GM19372 (cell line): ENCODE data around the gene GPR68.
"Not testable (repeated sequence)": the region's sequence is repeated elsewhere in the genome, so short reads cannot be mapped to it uniquely, and the experiment has no call there.

Experiments used
- ATAC-seq: cut with Tn5 transposase; IDR thresholded peaks from one replicate; pipeline ENCODE4 v1.9.1; 2021; ENCODE audit warnings: mild to moderate bottlenecking, low read depth, moderate library complexity; ENCODE audit not compliant: unreplicated experiment

The GPR68 gene

DNA sequence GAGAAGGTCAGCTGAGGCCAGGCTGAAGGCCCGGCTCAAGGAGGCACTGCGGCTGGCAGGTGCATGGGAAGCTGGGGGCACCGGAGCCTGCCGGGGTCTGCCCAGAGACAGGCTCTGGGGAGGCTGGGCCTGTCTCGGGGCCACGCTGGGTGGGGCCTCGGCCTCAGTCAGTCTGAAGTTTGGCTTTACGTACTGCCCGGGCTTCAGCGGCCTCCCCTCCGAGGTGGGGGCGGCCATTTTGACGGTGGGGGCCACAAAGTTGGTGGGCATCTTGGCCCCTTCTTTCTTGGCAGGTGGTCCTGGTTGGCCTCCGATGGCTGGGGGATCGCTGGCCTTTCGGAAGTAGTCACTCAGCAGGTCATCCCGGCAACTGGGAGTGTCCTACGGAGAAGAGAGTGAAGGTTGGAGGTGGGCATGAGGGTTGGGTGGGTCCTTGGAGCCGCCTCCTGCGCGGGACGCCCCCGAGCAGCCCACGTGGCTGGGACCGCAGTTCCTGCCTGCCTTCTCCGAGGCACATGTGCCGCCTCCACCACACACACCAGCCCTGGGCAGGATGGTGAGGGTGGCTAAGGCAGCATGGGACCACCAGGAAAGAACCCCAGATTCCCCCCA lies 28.9 kb upstream of the GPR68 start:
- ATAC-seq: no peak

DNA sequence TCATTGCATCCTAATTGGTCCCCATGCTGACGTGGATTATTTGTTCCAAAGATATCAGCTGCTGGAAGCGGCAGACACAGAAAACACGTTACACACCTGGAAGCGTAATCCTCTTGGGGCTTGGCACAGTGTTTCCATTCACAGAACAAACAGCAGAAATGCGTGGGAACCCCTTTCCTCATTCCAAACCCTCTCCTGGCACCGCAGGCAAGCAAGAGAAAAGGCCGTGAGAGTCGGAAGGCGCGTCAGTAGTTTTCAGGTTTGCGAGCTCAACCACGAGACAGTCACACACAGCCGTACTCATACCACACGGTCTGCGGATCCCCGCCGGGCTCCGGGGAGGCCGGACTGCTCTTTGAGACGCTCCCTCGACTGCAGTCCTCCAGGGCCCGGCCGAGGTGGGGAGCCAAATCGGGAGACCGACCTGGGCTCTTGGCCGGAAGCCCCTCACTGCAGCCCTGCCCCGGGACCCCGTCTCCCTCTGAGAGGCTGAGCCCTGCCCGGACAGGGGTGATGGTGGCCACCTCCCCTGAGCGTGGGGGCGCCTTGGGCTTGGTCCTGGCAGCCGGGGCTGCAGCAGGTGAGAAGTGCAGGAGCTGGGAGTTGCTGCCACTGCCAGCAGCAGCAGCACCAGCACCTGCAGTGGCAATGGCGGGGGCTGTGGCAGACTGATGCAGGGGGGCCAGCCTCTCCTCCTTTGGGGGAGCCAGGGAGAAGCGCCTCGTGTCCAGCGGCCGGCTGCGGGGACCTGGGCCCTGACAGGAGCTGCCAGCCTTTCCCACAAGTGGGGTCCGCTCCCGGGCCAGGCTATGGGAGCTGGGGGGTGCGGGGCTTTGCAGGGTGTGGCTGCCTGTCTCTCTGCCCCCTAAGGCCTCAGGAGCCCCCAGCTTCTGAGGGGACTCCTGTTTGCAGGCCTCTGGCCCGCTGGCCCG lies 28.1 kb upstream of the GPR68 start:
- ATAC-seq: no peak

DNA sequence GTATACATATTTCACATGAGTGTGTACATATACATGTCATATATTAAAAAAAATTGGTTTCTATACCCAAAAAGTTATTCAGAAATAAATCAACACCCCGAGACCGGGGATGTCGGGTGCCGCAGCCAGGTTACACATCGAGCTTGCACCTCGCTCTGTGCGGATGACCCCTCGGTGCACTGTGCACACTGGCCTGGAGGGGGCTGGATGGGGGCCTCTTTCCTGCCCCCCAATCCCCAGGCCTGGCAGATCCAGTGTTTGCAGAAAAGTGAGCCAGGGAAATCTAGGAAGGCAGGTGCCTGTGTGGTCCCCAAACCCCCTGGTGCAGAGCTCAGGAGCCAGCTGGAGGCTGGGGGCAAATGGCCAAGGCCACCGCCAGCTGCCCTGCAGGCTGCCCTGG lies 27.1 kb upstream of the GPR68 start:
- no peak for ATAC-seq

DNA sequence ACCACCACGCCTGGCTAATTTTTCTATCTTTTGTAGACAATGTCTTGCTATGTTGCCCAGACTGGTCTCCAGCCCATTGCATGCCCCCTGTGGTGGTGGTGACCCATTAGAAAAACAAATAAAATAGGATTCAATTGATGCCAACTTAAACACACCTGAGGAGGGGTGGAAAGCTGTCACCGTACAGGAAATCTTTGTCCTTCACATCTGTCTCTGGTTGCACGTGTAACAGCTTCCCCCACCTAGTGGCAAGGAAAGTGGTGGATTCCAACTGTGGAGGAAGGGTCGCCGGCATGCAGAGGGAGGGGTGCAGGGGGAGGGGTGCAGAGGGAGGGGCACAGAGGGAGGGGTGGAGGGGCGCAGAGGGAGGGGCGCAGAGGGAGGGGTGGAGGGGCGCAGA lies 26.1 kb upstream of the GPR68 start:
- no peak for ATAC-seq

- no peak for ATAC-seq
These were observed 25.7 kb upstream of the GPR68 start for GRCh38 chr14:91270188-91270587.

DNA sequence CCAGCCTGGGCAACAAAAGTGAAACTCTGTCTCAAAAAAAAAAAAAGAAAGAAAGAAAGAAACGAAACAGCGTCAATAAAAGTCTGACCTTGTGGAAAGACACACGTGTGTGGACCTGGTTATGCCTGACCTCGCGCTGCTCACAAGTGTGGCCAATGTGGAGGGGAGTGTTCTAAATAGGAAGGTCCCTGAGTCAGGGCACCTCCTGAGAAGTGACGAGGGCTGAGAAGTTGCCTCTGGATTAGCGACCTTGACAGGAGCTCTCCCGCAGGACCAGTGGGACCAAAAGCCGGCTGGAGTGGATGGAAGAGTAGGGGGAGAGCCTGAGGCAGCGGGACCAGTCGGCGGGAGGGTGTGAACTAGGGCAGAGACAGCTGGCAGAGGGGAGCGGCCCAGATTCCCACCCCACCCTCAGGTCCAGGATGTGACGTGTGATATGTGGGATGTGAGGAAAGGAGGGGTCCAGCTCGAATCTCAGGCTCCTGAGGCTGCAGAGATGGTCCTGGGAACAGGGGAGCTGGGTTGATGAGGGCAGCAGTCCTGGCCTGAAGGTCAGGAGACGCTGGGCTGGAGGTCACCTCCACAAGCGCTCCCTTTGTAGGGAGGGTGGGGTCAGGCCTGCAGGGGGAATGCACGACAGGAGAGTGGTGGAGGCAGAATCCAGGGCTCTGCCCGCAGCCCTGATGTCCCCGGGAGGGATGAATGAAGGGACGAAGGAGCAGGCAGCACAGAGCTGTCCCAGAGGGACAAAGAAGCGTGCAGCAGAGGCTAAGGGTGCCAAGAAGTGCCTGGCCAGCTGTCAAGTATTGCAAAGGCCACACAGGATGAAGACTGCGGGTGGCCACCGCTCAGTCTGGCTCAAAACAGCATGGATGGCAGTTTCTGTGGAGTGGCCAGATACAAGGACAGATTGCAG lies 24.8 kb upstream of the GPR68 start:
- no peak for ATAC-seq

- no peak for ATAC-seq
These were observed 23.5 kb upstream of the GPR68 start for GRCh38 chr14:91267965-91268437.

DNA sequence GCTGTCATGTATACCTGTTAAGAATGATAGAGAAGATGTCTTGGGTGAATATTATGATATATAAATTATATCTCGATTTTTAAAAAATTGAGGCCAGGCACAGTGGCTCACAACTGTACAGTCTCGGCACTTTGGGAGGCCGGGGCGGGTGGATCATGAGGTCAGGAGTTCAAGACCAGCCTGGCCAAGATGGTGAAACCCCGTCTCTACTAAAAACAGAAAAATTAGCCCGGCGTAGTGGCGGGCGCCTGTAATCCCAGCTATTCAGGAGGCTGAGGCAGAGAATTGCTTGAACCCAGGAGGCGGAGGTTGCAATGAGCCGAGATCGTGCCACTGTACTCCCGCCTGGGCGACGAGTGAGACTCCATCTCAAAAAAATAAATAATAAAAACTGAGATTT lies 21.8 kb upstream of the GPR68 start:
- ATAC-seq: not testable (repeated sequence)

DNA sequence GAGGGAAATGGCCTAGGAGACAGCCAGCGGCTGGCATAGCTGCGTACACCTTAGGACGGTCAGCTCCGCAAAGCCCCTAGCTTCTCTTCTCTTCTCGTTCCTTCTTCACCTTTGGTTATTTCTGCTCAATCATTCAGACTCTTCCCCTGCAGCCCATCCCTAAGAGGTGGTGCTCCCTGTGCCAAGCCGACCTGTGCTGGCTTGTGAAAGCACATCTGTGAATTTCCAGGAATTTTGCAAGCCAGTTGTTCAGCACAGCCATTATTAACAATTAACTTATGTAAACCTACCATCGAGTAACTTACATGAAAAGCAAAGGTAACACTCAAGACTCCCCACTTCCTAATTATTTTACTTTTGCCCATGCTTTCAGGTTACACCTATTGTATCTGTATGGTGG lies 20.9 kb upstream of the GPR68 start:
- no peak for ATAC-seq

DNA sequence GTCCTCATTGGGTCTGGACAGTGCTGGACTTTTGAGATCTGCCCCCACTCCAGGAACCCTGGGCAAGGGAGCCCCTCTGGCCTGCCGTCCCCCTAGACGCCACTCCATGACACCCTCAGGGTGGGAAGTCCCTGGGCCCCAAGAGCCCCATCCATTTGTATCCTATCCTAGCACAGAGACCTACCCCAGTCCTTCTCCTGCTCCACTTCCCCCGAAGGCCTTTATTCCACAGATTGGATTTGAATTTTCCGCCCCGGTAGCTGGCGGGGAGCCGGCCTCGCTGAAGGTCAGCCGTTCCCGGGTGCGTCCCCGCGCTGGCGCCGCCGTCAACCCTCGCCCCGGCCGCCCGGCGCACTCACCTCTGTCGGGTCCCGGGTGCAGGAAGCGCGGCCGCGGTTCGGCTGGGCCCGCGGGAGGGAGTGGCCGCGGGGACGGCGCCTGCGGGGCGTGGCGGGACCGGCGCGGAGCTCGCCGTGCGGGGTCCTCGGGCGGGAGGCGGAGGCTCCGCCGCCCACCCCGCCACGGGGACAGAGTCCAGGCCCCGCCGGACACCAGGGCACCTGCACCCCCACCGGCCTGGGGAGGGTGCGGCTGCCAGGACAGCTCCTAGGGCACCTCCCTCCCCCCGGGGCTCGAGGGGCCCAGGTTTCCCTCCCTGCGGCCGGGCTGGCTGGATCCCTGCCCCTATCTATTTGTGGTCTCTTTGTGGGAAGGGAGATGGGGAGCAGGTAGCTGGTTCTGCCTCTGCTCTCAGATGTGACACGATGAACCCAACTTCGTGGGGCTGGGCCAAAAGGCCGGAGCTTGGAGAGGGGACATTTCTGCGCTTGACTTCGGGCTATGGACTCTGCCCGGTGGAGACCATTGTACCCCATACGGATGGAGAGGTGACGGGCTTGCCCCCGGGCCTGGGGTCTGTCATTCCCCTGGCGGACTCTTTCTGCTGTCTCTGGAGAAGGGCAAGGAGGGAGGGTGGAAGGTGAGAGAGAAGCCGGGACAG lies 19.9 kb upstream of the GPR68 start:
- ATAC-seq: no peak

GRCh38 chr14:91263329-91263728 lies 18.8 kb upstream of the GPR68 start:
- no peak for ATAC-seq

- ATAC-seq: no peak
These were observed 17.6 kb upstream of the GPR68 start for GRCh38 chr14:91261986-91262549.

DNA sequence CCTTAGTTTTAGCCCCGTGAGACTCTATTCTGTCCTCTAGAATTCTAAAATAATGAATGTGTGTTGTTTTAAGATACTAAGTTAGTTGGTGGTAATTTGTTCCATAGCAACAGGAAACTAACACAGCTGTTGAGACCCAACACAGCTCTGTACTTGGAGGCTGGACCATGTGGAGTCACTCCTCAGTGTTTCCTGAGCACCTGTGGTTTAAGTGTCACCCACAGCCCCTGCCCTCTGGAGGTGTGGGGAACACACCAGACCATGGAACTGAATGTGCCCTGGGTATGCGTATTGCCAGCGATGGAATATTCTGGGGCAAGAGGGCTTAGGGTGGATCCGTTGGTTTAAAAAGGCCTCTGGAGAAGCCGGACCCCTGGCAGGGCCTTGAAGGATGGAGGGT lies 16.6 kb upstream of the GPR68 start:
- ATAC-seq: no peak

DNA sequence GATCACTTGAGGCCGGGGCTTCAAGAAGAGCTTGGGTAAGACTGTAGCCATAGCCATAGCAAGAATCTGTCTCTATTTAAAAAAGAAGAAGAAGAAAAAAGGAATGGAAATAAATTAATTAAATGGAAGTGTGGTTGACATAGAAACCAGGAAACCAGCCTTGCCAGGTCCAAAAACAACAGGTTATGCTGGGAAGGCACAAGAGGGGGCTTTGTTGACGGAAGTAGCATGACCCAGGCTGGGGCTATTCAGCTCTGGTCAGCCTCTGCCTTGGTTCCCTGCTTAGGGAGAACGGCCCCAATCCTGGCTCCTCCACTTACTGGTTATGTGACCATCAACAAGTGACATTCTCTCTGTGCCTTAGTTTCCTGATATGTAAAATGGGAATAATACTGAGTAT lies 14.4 kb upstream of the GPR68 start:
- ATAC-seq: no peak

- ATAC-seq: no peak
These were observed 13.6 kb upstream of the GPR68 start for GRCh38 chr14:91258011-91258618.

GRCh38 chr14:91257328-91258010 lies 13.0 kb upstream of the GPR68 start:
- no peak for ATAC-seq

DNA sequence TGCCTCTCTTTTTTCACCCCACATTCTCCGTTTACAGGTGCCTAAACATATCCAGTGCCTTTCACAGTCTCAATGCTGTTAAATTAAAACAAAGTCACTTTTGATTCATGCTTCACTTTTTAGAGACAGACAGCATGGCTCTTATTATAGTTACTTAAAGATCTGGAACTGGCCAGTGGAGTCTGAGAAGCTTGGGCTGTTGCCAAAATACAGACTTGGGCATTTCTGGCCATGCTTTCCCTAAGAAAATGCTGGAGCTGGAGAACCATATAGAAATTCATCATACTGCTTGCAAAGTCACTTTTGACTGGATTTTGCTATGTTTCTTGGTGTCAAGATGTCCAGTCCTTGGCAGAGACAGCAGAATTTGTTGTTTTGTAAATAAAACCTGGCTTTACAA lies 12.2 kb upstream of the GPR68 start:
- no peak for ATAC-seq

GRCh38 chr14:91255026-91255695 lies 10.7 kb upstream of the GPR68 start:
- ATAC-seq: no peak
